GM18951 (cell line): ENCODE results near the gene CDH4.

Experiments
- POLR2A ChIP-seq: IDR thresholded peaks from 4 replicates; pipeline ENCODE4 v1.6.1; 2011; ENCODE audit warnings: mild to moderate bottlenecking; ENCODE audit not compliant: insufficient read length, insufficient read depth; ENCODE audit errors: extremely low read depth
- in situ Hi-C: fragments of 300-500 bp; cut with MboI; formaldehyde crosslinking; loops from one replicate; pipeline ENCODE4 v1.12.0; 2022; ENCODE audit warnings: low sequenced_read_pairs, mixed read lengths, inconsistent platforms; ENCODE audit not compliant: unreplicated experiment

Gene CDH4

DNA sequence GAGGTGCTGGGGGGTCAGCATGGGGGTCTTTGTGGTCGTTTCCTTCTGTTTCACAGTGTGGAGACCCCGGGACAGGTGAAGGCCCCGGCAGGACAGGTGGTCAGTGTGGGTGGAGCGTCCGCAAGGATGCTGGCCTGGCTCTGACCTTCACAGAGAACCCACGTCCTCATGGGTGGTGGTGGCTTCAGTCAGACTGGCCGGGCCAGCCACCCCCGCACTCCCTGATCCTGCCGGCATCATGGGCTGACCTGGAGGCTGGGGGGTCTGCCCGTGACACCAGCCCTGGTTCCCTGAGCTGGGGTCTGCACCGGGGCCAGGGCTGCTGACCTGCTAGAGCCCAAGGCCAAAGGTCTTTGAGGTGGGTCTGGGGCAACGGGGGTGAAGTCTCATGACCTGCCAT lies 41.9 kb downstream of the CDH4 start:
- in situ Hi-C loops: no loop called here
- TF ChIP-seq POLR2A: no peak

DNA sequence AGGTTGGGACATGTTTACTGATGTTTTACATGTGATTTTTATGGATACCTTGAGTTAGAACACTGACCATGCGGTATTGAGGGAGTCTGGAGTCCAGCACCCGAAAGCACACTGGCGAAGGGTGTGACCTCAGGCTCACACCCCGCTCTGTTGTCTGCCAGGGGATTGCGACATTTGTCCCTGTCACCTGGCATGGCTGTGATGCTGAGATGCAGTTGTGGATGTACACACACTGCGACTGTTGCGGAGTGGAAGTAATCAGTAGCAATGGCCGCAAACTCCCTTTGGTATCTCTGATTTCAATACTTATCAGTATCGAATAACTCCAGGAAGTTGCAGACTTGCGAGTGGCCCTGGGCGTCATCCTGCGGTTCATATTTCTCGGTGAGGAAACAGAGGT lies 43.2 kb downstream of the CDH4 start:
- TF ChIP-seq POLR2A: no peak
- in situ Hi-C loops: no loop called here

DNA sequence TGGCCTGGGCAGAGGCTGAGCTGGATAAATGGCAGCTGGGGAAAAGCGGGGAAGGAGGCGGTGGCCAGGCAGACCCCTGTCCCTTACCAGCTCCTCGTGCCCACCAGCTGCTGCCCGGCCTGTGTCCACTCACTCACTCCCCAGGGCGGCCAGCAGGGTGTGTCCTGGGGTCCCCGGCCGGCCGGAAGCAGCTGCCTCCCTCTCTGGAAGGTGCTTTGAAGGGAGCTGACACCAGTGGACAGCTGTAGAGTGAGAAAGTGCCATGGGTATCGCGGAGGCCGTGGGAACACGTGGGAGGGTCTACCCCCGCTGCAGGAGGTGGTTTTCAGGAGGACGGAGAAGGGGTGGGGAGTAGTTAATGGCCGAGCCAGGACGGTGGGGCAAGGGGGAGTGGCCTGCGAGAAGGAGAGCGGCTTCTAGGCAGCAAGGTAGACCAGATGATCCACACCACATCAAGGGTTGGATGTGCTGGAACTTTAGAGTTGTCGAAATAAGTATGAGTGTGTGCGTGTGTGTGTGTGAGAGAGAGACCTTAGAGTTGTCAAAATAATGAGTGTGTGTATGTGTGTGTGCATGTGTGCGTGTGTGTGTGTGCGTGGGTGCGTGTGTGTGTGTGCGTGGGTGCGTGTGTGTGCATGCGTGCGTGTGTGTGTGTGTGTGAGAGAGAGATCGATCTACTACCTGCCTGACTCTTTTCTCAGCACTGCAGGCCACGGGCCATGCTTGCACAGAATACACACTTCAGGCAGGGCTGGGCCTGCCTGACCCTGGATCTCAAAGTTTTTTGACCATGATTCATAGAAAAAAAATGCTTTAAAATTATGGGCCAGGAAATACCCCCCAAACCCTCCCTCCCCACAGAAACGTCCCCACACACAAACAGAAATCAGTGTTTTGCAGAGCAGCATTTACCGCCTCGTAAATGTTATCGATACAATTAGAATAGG lies 43.9 kb downstream of the CDH4 start:
- no peak for TF ChIP-seq POLR2A

DNA sequence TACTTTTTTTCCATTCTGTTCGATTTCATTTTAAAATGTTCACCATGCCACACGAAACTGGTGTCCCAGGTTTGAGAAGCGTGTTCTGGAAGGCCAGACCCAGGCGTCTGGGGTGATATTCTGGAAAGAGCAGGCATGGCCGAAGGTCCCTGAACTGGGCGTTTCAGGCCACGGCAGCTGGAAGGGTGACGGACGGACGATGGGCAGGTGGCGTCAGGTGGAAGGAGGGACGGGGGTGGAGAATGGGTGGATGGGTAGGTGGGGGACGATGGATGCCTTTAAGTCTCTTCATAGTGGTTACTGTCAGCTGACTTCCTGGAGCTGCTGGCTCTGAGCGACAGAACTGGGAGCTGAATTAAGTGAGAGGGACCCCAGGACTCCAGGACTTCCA lies 44.6 kb downstream of the CDH4 start:
- in situ Hi-C loops: no loop called here
- no peak for TF ChIP-seq POLR2A

More for the DNA sequence above, 43.9 kb downstream of the CDH4 start:
- in situ Hi-C loops: no loop called here

DNA sequence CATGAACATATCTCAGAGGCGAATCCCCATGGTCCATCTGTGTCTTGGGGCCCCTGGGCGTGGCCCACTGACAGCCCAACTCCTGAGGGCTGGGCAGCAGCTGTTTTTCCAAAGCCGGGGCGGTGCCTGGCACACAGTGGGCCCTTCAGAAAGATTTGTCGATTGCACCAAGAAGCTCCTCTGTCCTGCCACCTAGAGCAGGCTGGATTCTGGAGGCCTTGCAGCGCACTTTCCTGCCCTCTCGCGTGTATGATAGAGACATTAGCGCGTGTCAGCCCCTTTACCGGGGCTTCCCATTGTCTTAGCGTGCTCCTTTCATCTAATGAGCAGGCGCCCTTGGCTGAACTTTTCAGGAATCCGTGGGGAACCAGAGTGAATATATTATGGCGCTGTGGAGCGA lies 45.4 kb downstream of the CDH4 start:
- TF ChIP-seq POLR2A: no peak
- in situ Hi-C loops: no loop called here

DNA sequence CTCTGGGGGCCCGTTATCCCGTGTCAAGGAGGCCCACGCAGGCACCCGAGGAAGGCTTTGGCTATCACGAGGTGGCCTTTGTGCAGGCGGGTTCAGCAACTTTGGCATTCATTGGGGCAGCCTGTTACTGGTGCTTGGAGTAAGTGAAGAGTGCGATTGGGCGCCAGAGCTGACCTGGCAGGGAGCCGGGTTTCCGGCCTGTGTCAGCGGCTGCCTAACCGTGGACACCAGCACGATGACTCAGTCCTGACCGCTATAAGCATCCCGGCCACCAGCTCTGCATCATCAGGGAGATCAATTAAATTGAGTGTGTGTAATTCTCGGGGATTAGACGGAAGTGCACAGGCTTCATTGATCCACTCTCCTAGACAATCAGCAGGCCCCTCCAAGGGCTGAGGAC lies 45.9 kb downstream of the CDH4 start:
- in situ Hi-C loops: no loop called here
- no peak for TF ChIP-seq POLR2A

DNA sequence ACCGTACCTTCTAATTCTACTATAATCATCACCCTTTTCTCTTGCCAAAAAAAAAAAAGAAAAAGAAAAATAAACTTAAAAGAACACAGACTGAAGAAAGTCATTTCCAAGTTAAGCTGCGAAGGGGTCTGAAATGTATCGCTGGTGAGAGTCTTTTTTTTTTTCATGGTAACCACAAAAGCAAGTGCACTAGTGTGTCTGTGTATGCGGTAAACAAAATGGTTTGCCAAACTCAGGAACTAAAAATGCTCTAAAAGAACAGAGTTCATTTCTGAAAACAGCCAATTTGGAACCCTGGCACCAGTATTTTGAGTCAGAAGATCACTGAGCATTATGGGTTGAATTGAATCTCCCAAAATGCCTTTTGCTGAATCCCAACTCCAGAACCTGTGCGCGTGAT lies 46.6 kb downstream of the CDH4 start:
- no peak for TF ChIP-seq POLR2A
- in situ Hi-C loops: no loop called here

DNA sequence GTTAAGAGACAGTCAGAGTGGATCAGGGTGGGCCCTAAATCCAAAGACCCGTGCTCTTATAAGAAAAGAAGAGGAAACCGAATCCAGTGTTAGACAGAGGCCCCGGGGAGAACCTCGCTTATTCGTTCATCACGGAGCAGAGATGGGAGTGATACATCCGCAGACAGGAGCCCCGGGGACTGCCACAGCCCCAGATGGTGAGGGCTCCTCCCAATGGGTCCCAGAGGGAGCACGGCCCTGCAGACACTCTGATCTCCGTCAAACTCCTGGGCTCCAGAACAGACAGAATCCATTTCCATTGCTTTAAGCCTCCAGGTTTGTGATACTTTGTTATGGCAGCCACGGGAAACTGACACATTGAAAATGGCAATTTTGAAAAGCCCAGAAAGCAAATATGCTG lies 47.0 kb downstream of the CDH4 start:
- TF ChIP-seq POLR2A: no peak
- in situ Hi-C loops: no loop called here

DNA sequence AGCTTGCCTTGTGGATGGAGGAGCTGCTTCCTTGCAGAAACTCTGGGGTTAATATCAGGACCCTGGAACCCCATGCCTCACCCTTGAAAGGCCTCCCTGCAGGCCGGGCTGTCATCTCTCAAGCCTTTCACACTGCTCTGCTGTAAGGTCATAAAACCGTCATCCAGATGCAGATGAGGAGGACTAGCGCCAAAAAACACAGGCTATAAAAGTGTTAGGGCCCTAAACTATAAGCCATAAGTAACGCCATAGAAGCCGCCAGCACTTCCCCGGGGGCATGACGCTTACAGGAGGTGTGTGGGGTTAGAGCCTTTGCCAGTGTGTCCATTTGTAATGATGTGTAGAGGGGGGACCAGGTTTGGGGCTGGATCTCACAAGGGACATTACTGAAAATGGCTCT lies 47.6 kb downstream of the CDH4 start:
- in situ Hi-C loops: no loop called here
- no peak for TF ChIP-seq POLR2A

DNA sequence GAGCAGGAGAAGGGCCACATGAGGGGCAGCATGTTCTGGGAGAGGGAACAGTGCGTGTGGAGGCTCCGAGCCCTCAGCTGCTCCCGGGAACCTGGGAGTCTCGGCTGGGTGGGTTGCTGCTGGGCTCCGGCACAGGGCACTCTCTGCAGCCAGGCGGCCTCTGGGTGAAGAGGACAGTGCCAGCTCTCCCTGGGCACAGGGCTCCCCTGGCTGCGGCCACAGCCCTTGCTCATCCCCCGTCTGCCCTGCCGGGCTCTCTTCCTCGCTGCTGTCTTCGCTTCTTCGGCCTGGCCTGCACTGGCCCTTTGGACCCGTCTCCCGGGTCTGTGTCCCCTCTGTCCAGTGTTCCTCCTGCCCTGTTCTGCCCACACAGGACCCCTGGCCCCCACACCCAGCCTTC lies 48.2 kb downstream of the CDH4 start:
- in situ Hi-C loops: no loop called here
- TF ChIP-seq POLR2A: no peak

DNA sequence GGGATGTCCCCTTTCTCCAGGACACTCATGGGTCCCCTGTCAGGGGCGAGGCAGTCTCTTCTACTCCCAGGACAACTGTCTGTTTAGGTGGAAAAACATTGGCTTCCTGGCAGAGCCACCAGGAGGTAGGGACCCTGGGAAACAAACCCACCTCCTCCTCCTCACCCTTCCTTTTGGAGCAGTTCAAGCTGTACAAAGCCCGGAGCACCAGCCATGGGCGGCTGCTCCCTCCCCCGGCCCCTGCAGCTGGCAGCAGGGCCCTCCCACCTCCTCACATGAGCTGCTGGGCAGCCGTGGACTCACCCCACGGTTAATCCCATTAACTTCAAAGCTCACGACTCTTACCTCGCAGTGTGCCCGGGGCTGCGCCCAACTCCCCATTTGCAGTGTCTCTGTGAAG lies 48.6 kb downstream of the CDH4 start:
- in situ Hi-C loops: no loop called here
- no peak for TF ChIP-seq POLR2A

DNA sequence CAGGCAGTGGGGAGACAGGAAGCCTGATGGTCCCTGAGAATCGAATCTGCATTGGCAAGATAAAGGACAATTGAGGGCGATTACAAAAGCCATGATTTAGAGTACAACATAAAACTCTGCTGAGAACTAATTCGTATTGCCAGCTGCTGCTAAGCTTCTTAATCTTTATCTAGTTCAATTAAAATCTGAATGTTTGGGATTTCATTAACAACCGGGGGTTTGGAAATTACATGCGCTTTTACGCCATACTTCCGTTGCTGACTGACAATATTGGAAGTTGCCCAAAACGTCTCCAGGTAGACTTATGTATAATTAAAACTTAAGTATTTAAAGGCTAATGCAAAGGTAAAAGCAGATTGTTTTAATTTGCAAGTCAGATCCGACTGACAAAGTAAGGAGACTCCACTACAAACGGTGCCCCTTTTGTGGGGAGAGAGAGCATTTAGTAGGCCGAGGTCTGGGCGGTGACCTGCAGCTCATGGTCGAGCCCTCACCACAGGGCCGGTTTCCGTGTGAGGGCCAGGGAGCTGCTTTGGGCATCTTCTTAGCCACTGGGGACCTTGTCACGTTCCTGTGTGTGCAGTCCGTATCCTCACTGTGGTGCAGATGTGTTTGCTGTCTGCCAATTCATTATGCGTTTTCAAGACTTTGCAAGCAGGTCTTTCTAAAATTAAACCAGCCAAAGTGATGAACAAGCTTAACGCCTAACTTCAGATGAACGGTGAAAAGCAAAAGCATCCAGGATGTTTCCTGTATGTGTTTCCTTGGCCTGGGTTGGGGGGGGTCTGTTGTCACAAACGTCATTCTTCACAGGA lies 49.9 kb downstream of the CDH4 start:
- in situ Hi-C loops: no loop called here
- TF ChIP-seq POLR2A: no peak

DNA sequence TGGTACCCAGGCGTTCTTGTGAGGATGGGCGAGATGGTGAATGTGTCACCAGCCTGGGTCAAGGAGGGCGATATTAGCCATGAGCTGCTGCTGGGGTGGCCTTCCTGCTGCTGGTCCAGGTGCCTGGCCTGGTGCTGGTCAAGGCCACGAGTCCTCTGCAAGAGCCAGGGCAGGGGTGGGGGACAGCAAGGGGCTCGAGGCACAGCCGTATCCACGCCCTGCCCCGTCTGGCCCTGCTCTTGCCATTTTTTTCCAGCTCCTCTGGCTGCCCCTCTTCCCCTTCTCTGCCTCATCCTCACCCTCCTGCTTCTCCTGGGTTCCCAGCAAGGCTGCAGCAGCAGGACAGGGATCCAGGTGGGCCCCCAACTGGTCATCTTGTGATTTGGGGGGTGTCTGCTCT lies 51.2 kb downstream of the CDH4 start:
- TF ChIP-seq POLR2A: no peak
- in situ Hi-C loops: no loop called here

DNA sequence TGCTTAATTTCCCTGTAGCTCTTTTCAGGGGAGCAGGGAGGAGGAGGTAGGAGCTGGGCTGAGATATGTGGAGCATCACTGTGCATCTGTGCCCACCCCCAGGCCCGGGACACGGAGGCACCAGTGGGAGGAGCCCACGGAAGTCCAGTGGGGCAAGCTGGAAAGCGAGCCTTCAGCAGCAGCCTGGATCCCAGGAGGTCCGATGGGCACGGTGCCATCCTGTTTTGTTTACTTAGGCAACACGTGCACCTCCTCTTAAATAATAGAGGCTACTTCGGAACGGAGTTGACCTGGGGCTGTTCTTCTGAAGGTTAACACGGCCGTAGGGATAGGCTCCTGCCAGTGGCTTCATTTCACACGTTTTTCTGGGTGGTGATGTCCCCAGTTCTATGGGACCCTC lies 51.6 kb downstream of the CDH4 start:
- in situ Hi-C loops: no loop called here
- TF ChIP-seq POLR2A: no peak
